Germinal center (tissue), 1 donor: ENCODE measurements around the gene RNU1-4.
"Not testable (repeated sequence)": the region's sequence is repeated elsewhere in the genome, so short reads cannot be mapped to it uniquely, and the experiment has no call there.

Experiments used
- DNase-seq: peaks from one replicate; pipeline ENCODE4 v3.0.0; 2012; ENCODE audit warnings: mixed read lengths, low spot score

The RNU1-4 gene

GRCh38 chr1:16770139-16770759 is 29.9 kb downstream of the RNU1-4 start:
- DNase-seq: not testable (repeated sequence)

- peak; percentile 0 for DNase-seq
Observed at GRCh38 chr1:16770896-16771446, 30.7 kb downstream of the RNU1-4 start.

- DNase-seq: not testable (repeated sequence)
Observed at GRCh38 chr1:16772275-16773204, 32.2 kb downstream of the RNU1-4 start.

- not testable (repeated sequence) for DNase-seq
Observed at GRCh38 chr1:16773205-16773596, 32.9 kb downstream of the RNU1-4 start.

- not testable (repeated sequence) for DNase-seq
Observed at GRCh38 chr1:16773723-16774122, 33.4 kb downstream of the RNU1-4 start.

GRCh38 chr1:16774773-16775172 is 34.5 kb downstream of the RNU1-4 start:
- not testable (repeated sequence) for DNase-seq

GRCh38 chr1:16775290-16775689 is 35.0 kb downstream of the RNU1-4 start:
- DNase-seq: not testable (repeated sequence)

GRCh38 chr1:16776248-16776647 is 35.9 kb downstream of the RNU1-4 start:
- not testable (repeated sequence) for DNase-seq

GRCh38 chr1:16776835-16777234 is 36.5 kb downstream of the RNU1-4 start:
- not testable (repeated sequence) for DNase-seq

- DNase-seq: not testable (repeated sequence)
Observed at GRCh38 chr1:16777821-16778220, 37.5 kb downstream of the RNU1-4 start.

GRCh38 chr1:16779525-16779924 is 39.2 kb downstream of the RNU1-4 start:
- DNase-seq: not testable (repeated sequence)

GRCh38 chr1:16781033-16781432 is 40.7 kb downstream of the RNU1-4 start:
- not testable (repeated sequence) for DNase-seq

- not testable (repeated sequence) for DNase-seq
Observed at GRCh38 chr1:16781625-16782024, 41.3 kb downstream of the RNU1-4 start.

- DNase-seq: not testable (repeated sequence)
Observed at GRCh38 chr1:16784955-16785354, 44.6 kb downstream of the RNU1-4 start.

- DNase-seq: peak; percentile 0
Observed at GRCh38 chr1:16786362-16786761, 46.0 kb downstream of the RNU1-4 start.

GRCh38 chr1:16787175-16787574 is 46.9 kb downstream of the RNU1-4 start:
- DNase-seq: not testable (repeated sequence)

GRCh38 chr1:16787711-16788110 is 47.4 kb downstream of the RNU1-4 start:
- not testable (repeated sequence) for DNase-seq
